IMR-90 (cell line): ENCODE results near the gene URI1.
"Not testable (repeated sequence)": the region's sequence is repeated elsewhere in the genome, so short reads cannot be mapped to it uniquely, and the experiment has no call there.

Experiments
- POLR2A ChIP-seq: IDR thresholded peaks from 2 replicates; pipeline ENCODE4 v1.6.1; 2012; ENCODE audit warnings: mild to moderate bottlenecking, low read depth, low read length
- RFX5 ChIP-seq: IDR thresholded peaks from 2 replicates; pipeline ENCODE4 v1.8.0; 2012; ENCODE audit warnings: low read depth, mild to moderate bottlenecking, low read length, moderate library complexity

DNA sequence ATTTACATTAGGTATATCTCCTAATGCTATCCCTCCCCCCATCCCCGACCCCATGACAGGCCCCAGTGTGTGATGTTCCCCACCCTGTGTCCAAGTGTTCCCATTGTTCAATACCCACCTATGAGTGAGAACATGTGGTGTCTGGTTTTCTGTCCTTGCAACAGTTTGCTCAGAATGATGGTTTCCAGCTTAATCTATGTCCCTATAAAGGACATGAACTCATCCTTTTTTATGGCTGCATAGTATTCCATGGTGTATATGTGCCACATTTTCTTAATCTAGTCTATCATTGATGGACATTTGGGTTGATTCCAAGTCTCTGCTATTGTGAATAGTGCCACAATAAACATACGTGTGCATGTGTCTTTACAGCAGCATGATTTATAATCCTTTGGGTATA lies 26.2 kb upstream of the URI1 start:
- not testable (repeated sequence) for TF ChIP-seq RFX5, POLR2A
